AG10803 (cell line): ENCODE measurements around the gene RESP18.
A peak's percentile ranks its signal among the peaks of the same experiment; 100 is the strongest.

Experiments used
- DNase-seq: peaks from one replicate; pipeline ENCODE4 v3.0.0; 2010; ENCODE audit warnings: low read depth
- H3K4me3 ChIP-seq: 2 replicates; pipeline ENCODE4 v1.5.1; 2011; ENCODE audit warnings: mild to moderate bottlenecking, low read length, control low read depth
- CTCF ChIP-seq: conservative IDR thresholded peaks from 2 replicates; pipeline ENCODE4 v1.5.1; 2011; ENCODE audit warnings: mild to moderate bottlenecking, low read length, control low read depth, inconsistent platforms

The RESP18 gene

GRCh38 chr2:219296631-219297391 is 35.7 kb downstream of the RESP18 start:
- no peak overlapping the region for H3K4me3 ChIP-seq
- no peak for DNase-seq
- no peak for TF ChIP-seq CTCF

GRCh38 chr2:219296142-219296541 is 36.4 kb downstream of the RESP18 start:
- H3K4me3 ChIP-seq: no peak overlapping the region
- no peak for DNase-seq
- no peak for TF ChIP-seq CTCF

- DNase-seq: peak; percentile 66
Observed at GRCh38 chr2:219294356-219295351, 37.9 kb downstream of the RESP18 start.

GRCh38 chr2:219293736-219294231 is 38.8 kb downstream of the RESP18 start:
- TF ChIP-seq CTCF: no peak
- DNase-seq: no peak
- H3K4me3 ChIP-seq: no peak overlapping the region

More at GRCh38 chr2:219294356-219295351, 37.9 kb downstream of the RESP18 start:
- TF ChIP-seq CTCF: peak; percentile 73
- H3K4me3 ChIP-seq: peak overlapping the region; percentile 57

GRCh38 chr2:219292616-219293015 is 39.9 kb downstream of the RESP18 start:
- DNase-seq: no peak
- H3K4me3 ChIP-seq: no peak overlapping the region
- no peak for TF ChIP-seq CTCF

- H3K4me3 ChIP-seq: no peak overlapping the region
- no peak for DNase-seq
- no peak for TF ChIP-seq CTCF
Observed at GRCh38 chr2:219291910-219292490, 40.5 kb downstream of the RESP18 start.
